Measurements from ENCODE around the gene HSPA4L.

Gene HSPA4L

DNA sequence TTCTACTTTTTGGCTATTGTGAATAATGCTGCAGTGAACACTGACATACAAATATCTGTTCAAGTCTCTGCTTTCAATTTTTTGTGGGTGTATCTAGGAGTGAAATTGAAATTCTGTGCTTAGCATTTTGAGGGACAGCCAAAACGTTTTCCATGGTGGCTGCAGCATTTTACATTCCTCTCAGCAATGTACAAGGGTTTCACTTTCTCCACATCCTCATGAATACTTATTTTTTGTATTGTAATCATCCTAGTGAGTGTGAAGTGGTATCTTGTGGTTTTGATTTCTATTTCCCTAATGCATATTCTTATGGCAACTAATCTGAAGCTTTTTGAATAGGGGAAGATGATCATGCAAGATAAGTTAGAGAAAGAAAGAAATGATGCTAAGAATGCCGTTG, 40.3 kb downstream of the HSPA4L start:
- Histone ChIP-seq H3K27ac (no peak overlapping the region), H3K4me3 (no peak overlapping the region)
- no peak for DNase-seq (ENCODE audit: low spot score)
- TF ChIP-seq, protein P1, sequence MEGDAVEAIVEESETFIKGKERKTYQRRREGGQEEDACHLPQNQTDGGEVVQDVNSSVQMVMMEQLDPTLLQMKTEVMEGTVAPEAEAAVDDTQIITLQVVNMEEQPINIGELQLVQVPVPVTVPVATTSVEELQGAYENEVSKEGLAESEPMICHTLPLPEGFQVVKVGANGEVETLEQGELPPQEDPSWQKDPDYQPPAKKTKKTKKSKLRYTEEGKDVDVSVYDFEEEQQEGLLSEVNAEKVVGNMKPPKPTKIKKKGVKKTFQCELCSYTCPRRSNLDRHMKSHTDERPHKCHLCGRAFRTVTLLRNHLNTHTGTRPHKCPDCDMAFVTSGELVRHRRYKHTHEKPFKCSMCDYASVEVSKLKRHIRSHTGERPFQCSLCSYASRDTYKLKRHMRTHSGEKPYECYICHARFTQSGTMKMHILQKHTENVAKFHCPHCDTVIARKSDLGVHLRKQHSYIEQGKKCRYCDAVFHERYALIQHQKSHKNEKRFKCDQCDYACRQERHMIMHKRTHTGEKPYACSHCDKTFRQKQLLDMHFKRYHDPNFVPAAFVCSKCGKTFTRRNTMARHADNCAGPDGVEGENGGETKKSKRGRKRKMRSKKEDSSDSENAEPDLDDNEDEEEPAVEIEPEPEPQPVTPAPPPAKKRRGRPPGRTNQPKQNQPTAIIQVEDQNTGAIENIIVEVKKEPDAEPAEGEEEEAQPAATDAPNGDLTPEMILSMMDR (IDR thresholded peaks at IDR 0.05), result no peak

DNA sequence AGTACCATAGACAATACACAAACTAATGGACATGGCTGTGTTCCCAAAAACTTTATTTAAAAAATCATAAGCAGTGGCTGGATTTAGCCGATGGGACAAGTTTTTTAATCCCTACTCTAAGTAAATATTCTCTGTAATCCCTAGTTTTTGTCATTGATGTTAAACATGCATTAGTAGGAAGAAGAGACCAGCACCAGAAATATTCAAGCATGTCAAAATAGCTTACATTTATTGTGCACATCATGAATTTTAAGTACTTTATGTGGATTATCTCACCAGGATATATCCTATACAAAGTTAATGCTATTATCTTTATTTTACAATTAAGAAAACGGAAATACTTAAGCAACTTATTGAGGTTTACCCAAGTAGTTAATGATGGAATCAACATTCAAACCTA, 46.0 kb downstream of the HSPA4L start:
- no peak overlapping the region for H3K27ac ChIP-seq
- TF ChIP-seq, protein P1 (IDR thresholded peaks at IDR 0.05), result no peak
- no peak overlapping the region for H3K4me3 ChIP-seq

DNA sequence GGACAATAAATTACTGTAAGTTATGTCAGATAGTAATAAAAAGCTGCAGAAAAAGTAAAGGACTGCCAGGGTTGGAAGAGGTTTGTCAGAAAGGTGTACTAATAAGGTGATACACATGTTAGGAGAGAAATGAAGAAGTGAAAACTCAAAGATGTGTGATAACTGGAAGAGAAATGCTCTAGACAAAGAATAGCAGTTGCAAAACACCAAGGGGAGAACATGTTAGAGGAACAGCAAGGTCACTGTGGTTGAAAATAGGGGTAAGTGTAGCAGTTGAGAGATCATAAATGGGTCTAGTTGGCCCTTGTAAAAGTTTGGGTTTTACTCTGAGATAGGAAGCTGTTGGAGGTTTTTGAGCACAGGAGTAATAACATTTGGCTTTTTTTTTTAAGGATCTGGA, 46.9 kb downstream of the HSPA4L start:
- Histone ChIP-seq H3K4me3 (no peak overlapping the region), H3K27ac (no peak overlapping the region)
- DNase-seq (ENCODE audit: low spot score), result no peak
- TF ChIP-seq, protein P1 (IDR thresholded peaks at IDR 0.05), result no peak

More for the DNA sequence above, 46.0 kb downstream of the HSPA4L start:
- no peak for DNase-seq (ENCODE audit: low spot score)

DNA sequence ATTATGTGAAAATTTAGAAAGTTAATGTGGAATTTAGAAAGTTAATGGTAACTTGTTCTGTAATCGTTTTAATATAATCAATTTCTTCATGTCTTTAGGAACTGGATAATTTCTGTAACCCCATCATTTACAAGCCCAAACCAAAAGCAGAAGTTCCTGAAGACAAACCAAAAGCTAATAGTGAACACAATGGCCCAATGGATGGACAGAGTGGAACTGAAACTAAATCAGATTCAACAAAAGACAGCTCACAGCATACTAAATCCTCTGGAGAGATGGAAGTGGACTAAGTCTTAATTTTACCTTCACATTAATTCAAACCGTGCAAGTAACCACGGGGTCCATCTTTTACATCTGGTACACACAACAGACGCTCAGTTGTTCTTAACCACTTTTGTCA, 50.5 kb downstream of the HSPA4L start:
- TF ChIP-seq, protein P1 (IDR thresholded peaks at IDR 0.05), result no peak
- DNase-seq (ENCODE audit: low spot score), result no peak
- Histone ChIP-seq H3K4me3 (no peak overlapping the region), H3K27ac (no peak overlapping the region)

DNA sequence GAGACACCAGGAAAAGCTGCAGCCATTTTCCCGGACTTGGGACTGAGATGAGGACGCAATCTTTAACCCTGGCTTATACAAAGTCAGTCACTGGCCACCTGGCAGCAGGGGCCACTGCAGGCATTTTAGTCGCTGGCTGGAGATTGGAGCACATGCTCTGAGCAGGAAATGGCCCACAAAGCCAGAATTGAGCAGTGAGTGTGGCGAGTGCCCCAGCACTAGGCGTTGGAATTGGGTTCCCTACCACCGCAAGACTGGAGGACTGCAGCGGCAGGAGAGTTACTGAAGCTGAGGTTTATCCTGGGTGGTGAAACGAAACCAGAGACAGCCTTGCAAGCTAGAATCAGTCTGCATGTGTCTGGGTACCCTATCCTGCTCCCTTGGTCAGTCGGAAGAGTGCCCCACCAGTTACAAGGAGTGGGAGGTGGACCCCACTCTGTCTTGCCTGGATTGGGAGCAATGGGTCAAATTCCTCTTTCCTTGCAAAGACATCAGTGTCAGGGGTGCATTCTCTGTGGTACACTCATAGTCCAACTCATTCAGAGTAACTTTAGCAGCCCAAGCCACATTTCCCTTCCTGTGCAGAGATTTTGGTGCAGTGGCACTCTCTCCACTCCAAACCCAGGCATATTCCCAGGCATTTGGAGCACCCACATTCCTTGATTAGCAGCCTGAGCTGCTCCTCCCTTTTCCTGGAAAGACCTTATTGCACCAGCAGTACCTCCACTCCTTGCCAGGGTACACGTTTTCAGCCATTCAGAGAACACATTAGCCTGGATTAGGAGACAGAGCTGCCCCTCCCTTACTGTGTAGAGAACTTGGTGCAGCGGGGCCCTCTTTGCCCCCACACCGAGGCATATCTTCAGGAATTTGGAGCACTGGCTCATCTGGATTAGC, 61.8 kb downstream of the HSPA4L start:
- Histone ChIP-seq H3K27ac (no peak overlapping the region), H3K4me3 (no peak overlapping the region)
- TF ChIP-seq, protein P1 (IDR thresholded peaks at IDR 0.05), result no peak
- DNase-seq (ENCODE audit: low spot score), result no peak

DNA sequence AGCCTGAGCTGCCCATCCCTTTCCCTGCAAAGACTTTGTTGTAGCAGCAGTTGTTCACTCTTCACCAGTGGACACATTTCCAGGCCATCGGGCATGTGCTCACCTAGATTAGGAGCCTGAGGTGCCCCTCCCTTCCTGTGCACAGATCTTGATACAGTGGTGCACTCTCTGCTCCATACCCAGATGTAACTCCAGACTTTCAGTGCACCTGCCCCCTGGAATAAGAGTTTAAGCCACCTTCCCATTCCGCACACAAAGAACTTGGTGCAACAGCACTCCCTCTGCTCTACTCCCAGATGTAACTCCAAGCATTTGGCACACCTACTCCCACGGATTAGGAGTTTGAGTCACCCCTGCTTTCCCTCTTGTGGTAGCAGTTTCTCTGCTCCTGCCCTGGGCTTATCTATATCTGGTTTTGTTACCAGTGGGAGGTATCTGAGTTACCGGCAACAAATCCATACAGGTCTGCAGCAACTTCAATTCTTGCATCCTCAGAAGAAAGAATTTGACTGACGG, 62.5 kb downstream of the HSPA4L start:
- DNase-seq (ENCODE audit: low spot score), result no peak
- no peak overlapping the region for H3K27ac ChIP-seq
- TF ChIP-seq, protein P1 (IDR thresholded peaks at IDR 0.05), result no peak
- H3K4me3 ChIP-seq, result no peak overlapping the region

DNA sequence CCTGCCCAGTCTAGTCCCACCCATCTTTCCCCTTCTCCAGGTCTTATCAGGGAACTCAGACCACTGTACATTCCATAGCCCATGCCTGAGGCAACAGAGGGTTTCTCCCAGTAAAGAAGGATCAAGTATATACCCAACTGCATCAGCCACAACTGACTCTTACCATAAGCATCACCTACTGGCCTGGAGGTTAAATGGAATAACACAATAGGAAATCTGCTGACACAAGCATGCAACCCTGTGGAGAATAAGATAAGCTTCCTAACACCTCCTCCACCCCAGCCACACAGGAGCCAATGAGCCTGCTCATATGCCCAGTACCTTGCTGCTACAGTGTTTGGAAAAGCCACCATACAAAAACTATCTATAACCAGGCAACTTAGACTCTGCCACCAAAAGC, 63.9 kb downstream of the HSPA4L start:
- Histone ChIP-seq H3K27ac (no peak overlapping the region), H3K4me3 (no peak overlapping the region)
- TF ChIP-seq, protein P1 (IDR thresholded peaks at IDR 0.05), result no peak
- no peak for DNase-seq (ENCODE audit: low spot score)

Data from coronary artery (tissue), 2 donors.